Retinal pigment epithelial cell (primary cell): ENCODE measurements around the gene NRXN2.

ENCODE experiments used
- DNase-seq: peaks from one replicate; pipeline ENCODE4 v3.0.0-alpha.2; 2010; ENCODE audit warnings: low read depth
- H3K4me3 ChIP-seq: 2 replicates; pipeline ENCODE4 v1.5.1; 2011; ENCODE audit warnings: mild to moderate bottlenecking, low read length, control low read depth, moderate library complexity
- CTCF ChIP-seq: conservative IDR thresholded peaks from 2 replicates; pipeline ENCODE4 v1.5.1; 2011; ENCODE audit warnings: low read depth, low read length, control low read depth, inconsistent platforms

NRXN2 gene

DNA sequence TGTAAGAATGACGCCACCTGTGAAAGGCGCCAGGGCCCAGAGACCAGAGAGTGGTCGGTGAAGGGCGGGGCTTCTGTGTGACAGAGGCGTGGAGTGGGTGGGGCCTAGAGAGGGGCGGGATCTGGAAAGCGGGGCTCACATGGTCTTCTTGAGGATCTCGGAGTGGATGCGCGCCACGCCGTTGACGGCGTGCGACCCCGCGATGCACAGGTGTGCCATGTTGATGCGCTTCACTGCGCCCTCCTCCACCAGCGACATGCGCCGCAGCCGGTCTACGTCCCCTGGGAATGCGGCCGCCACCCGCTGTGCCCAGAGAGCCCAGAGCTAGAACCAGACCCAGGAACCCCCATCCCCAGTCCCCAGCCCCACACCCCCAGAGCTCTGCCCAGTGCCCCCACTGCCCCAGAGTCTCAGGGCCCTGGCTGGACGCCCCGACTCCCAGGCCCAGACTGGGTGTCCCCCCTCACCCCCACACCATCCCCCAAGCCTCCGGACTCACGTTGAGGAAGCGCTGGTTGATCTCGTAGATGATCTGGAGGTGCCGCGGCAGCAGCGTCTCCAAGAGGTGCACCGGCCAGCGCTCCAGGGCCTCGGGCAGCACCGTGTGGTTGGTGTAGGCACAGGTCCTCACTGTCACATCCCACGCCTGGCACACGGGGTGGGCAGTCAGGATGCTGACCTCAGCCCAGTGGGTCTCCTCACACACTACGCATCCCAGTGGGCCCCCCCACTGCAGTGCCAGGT, 30.6 kb upstream of the NRXN2 start:
- no peak for DNase-seq
- H3K4me3 ChIP-seq = no peak overlapping the region
- no peak for TF ChIP-seq CTCF

DNA sequence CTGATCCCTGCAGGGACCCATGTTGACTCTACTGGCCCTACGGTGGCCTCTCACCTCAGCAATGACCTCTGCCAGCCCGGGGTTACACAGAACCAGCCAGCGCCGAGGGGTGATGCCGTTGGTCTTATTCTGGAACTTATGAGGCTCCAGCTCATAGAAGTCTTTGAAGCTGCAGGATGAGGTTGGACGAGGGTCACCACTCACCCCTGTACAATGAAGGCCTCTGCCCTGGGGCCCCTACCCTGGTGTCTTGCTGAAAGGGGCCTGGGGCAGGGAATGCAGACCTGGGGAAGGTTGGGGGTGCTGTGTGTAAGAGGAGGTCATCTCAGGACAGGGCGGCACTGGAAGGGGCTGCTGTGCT, 30.0 kb upstream of the NRXN2 start:
- no peak for TF ChIP-seq CTCF
- DNase-seq = no peak
- no peak overlapping the region for H3K4me3 ChIP-seq

- no peak for DNase-seq
- no peak overlapping the region for H3K4me3 ChIP-seq
- no peak for TF ChIP-seq CTCF
Observed at GRCh38 chr11:64752175-64752970, 29.4 kb upstream of the NRXN2 start.

DNA sequence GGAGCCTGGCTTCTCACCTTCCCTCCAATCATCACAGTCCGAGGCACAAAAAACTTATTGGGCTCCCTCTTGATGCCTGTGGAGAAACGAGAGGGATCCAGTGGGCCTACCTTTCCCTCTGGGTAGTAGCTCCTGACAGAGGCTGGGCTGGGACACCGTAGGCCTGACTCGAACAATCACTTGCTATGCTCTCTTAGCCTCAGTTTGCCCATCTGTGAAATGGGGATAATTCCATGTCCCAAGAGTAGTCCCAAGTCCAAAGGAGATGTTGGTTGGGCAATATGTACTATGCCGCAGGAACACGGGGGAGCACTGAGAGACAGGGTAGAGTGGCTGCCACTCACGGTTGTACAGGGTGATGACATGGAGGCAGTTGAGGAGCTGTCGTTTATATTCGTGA, 28.6 kb upstream of the NRXN2 start:
- H3K4me3 ChIP-seq = no peak overlapping the region
- no peak for DNase-seq
- no peak for TF ChIP-seq CTCF

GRCh38 chr11:64751136-64751535, 28.1 kb upstream of the NRXN2 start:
- H3K4me3 ChIP-seq = no peak overlapping the region
- no peak for TF ChIP-seq CTCF
- no peak for DNase-seq

GRCh38 chr11:64750361-64751054, 27.5 kb upstream of the NRXN2 start:
- no peak for TF ChIP-seq CTCF
- DNase-seq = no peak
- no peak overlapping the region for H3K4me3 ChIP-seq
